B cell (primary cell): ENCODE data around the gene HNRNPF.

Experiments
- EZH2 ChIP-seq: IDR thresholded peaks from 2 replicates; pipeline ENCODE4 v1.6.1; 2012; ENCODE audit warnings: borderline replicate concordance, low read depth, mild to moderate bottlenecking, moderate library complexity, low read length; ENCODE audit not compliant: insufficient read depth, poor library complexity, severe bottlenecking
- TF ChIP-seq, protein P1 (sequence below): fragments of 200-600 bp; IDR thresholded peaks from one replicate; pipeline ENCODE4 v1.8.0; 2022; ENCODE audit warnings: antibody characterized with exemption, mild to moderate bottlenecking

- TF ChIP-seq, protein P1, sequence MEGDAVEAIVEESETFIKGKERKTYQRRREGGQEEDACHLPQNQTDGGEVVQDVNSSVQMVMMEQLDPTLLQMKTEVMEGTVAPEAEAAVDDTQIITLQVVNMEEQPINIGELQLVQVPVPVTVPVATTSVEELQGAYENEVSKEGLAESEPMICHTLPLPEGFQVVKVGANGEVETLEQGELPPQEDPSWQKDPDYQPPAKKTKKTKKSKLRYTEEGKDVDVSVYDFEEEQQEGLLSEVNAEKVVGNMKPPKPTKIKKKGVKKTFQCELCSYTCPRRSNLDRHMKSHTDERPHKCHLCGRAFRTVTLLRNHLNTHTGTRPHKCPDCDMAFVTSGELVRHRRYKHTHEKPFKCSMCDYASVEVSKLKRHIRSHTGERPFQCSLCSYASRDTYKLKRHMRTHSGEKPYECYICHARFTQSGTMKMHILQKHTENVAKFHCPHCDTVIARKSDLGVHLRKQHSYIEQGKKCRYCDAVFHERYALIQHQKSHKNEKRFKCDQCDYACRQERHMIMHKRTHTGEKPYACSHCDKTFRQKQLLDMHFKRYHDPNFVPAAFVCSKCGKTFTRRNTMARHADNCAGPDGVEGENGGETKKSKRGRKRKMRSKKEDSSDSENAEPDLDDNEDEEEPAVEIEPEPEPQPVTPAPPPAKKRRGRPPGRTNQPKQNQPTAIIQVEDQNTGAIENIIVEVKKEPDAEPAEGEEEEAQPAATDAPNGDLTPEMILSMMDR: no peak
- TF ChIP-seq EZH2: no peak
These were observed 47.3 kb downstream of the HNRNPF start for GRCh38 chr10:43361547-43362190.
